HUES64 (cell line): Measurements from ENCODE around the gene UBXN6.

Source experiments
- H3K27ac ChIP-seq: 2 replicates; pipeline ENCODE4 v1.7.0; 2013; ENCODE audit warnings: low read depth, low read length, inconsistent platforms
- H3K27me3 ChIP-seq: 2 replicates; pipeline ENCODE4 v1.6.1; 2013; ENCODE audit warnings: mild to moderate bottlenecking, low read length; ENCODE audit not compliant: insufficient read depth
- H3K36me3 ChIP-seq: 2 replicates; pipeline ENCODE4 v1.6.1; 2013; ENCODE audit warnings: mild to moderate bottlenecking, low read length; ENCODE audit not compliant: insufficient read depth
- H3K4me1 ChIP-seq: 2 replicates; pipeline ENCODE4 v1.6.1; 2013; ENCODE audit warnings: mild to moderate bottlenecking, low read length, moderate library complexity; ENCODE audit not compliant: insufficient read depth
- H3K4me3 ChIP-seq: 2 replicates; pipeline ENCODE4 v1.5.1; 2013; ENCODE audit warnings: mild to moderate bottlenecking, low read length, moderate library complexity
- H3K9ac ChIP-seq: 2 replicates; pipeline ENCODE4 v1.6.1; 2013; ENCODE audit warnings: mild to moderate bottlenecking, low read depth, low read length
- H3K9me3 ChIP-seq: 2 replicates; pipeline ENCODE4 v1.6.1; 2013; ENCODE audit warnings: low read depth, low read length; ENCODE audit not compliant: insufficient read depth
- WGBS: fragments of 150-250, 120-280 bp; methylation state at CpG from one replicate; pipeline ENCODE4 v1.1.7; 2013; ENCODE audit warnings: missing lambda C conversion rate; 5-methylcytosine and 5-hydroxymethylcytosine counted together

The UBXN6 gene

GRCh38 chr19:4453232-4454179 is 4.1 kb downstream of the UBXN6 start:
- H3K4me3 ChIP-seq: no peak overlapping the region
- no peak overlapping the region for H3K27ac ChIP-seq
- no peaks in the 10 kb centered on the region for H3K9me3 ChIP-seq
- H3K4me1 ChIP-seq: no peaks in the 10 kb centered on the region; the same call in 1 of the 2 replicates
- H3K27me3 ChIP-seq: no peaks in the 10 kb centered on the region
- H3K9ac ChIP-seq: no peak overlapping the region
- H3K36me3 ChIP-seq: peaks cover 27% of the 10 kb centered on the region
- whole genome bisulfite sequencing: 91% methylated on average over 34 of the region's 34 CpGs

- no peak overlapping the region for H3K27ac ChIP-seq
- H3K4me3 ChIP-seq: no peak overlapping the region
- peaks cover 38% of the 10 kb centered on the region for H3K36me3 ChIP-seq
- no peak overlapping the region for H3K9ac ChIP-seq
- H3K9me3 ChIP-seq: no peaks in the 10 kb centered on the region
- no peaks in the 10 kb centered on the region for H3K27me3 ChIP-seq
- WGBS: 93% methylated on average over 24 of the region's 24 CpGs
- no peaks in the 10 kb centered on the region; the same call in 1 of the 2 replicates for H3K4me1 ChIP-seq
These were observed 5.2 kb downstream of the UBXN6 start for GRCh38 chr19:4452230-4452990.

- Histone ChIP-seq H3K36me3 (peaks cover 53% of the 10 kb centered on the region), H3K9ac (no peak overlapping the region), H3K4me3 (no peak overlapping the region), H3K9me3 (no peaks in the 10 kb centered on the region), H3K4me1 (no peaks in the 10 kb centered on the region), H3K27me3 (no peaks in the 10 kb centered on the region), H3K27ac (no peak overlapping the region)
- WGBS: 98% methylated on average over 9 of the region's 9 CpGs
These were observed 8.0 kb downstream of the UBXN6 start for GRCh38 chr19:4449639-4450028.

GRCh38 chr19:4449022-4449638 is 8.5 kb downstream of the UBXN6 start:
- no peaks in the 10 kb centered on the region for H3K9me3 ChIP-seq
- WGBS: 93% methylated on average over 24 of the region's 24 CpGs
- H3K4me1 ChIP-seq: no peaks in the 10 kb centered on the region
- H3K27ac ChIP-seq: no peak overlapping the region
- H3K4me3 ChIP-seq: no peak overlapping the region
- H3K36me3 ChIP-seq: peaks cover 58% of the 10 kb centered on the region
- H3K27me3 ChIP-seq: no peaks in the 10 kb centered on the region
- H3K9ac ChIP-seq: no peak overlapping the region

GRCh38 chr19:4448147-4448985 is 9.2 kb downstream of the UBXN6 start:
- no peaks in the 10 kb centered on the region for H3K9me3 ChIP-seq
- H3K27me3 ChIP-seq: no peaks in the 10 kb centered on the region
- H3K4me1 ChIP-seq: no peaks in the 10 kb centered on the region
- no peak overlapping the region for H3K27ac ChIP-seq
- no peak overlapping the region for H3K4me3 ChIP-seq
- no peak overlapping the region for H3K9ac ChIP-seq
- H3K36me3 ChIP-seq: peaks cover 64% of the 10 kb centered on the region
- WGBS: 92% methylated on average over 30 of the region's 30 CpGs

- H3K27me3 ChIP-seq: no peaks in the 10 kb centered on the region
These were observed 10.1 kb downstream of the UBXN6 start for GRCh38 chr19:4447327-4448146.

GRCh38 chr19:4446704-4447200 is 10.8 kb downstream of the UBXN6 start:
- H3K4me3 ChIP-seq: no peak overlapping the region
- H3K36me3 ChIP-seq: peaks cover 64% of the 10 kb centered on the region

More at GRCh38 chr19:4447327-4448146, 10.1 kb downstream of the UBXN6 start:
- Histone ChIP-seq H3K9me3 (no peaks in the 10 kb centered on the region), H3K27ac (no peak overlapping the region), H3K4me1 (no peaks in the 10 kb centered on the region), H3K9ac (no peak overlapping the region), H3K4me3 (no peak overlapping the region), H3K36me3 (peaks cover 63% of the 10 kb centered on the region)
- 95% methylated on average over 28 of the region's 28 CpGs for WGBS

GRCh38 chr19:4445963-4446703 is 11.5 kb downstream of the UBXN6 start:
- 95% methylated on average over 58 of the region's 58 CpGs for WGBS
- Histone ChIP-seq H3K9ac (no peak overlapping the region), H3K27ac (peak overlapping the region; percentile 25; the same call in 1 of the 2 replicates), H3K4me1 (no peaks in the 10 kb centered on the region), H3K4me3 (no peak overlapping the region), H3K36me3 (peaks cover 67% of the 10 kb centered on the region), H3K27me3 (no peaks in the 10 kb centered on the region), H3K9me3 (no peaks in the 10 kb centered on the region)

More at GRCh38 chr19:4446704-4447200, 10.8 kb downstream of the UBXN6 start:
- 94% methylated on average over 15 of the region's 15 CpGs for WGBS
- no peaks in the 10 kb centered on the region for H3K27me3 ChIP-seq
- no peaks in the 10 kb centered on the region for H3K9me3 ChIP-seq
- no peak overlapping the region for H3K27ac ChIP-seq
- no peak overlapping the region for H3K9ac ChIP-seq
- H3K4me1 ChIP-seq: no peaks in the 10 kb centered on the region
